NCI-H1930 (cell line): ENCODE measurements around the gene GAB2.

Experiments
- DNase-seq, 2 experiments: peaks; one replicate each; lab custom pipeline; 2025; lab: John Stamatoyannopoulos, UW

Gene GAB2

DNA sequence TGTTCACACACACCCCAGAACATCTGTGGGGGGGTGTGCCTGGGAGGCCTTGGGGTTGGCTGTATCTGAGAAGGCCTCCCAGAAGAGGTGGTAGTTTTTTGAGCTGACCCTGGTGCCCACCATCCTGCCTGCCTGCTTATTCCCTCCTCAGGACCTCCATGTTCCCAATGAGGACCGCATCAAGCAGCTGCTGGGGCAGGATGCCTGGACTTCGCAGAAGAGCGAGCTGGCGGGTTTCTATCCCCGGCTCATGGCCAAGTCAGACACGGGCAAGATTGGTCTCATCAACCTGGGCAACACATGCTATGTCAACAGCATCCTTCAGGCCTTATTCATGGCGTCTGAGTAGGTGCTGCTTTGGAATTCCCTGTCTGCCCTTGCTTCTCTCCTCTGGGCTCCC, 211.9 kb downstream of the GAB2 start:
- no peak for DNase-seq

DNA sequence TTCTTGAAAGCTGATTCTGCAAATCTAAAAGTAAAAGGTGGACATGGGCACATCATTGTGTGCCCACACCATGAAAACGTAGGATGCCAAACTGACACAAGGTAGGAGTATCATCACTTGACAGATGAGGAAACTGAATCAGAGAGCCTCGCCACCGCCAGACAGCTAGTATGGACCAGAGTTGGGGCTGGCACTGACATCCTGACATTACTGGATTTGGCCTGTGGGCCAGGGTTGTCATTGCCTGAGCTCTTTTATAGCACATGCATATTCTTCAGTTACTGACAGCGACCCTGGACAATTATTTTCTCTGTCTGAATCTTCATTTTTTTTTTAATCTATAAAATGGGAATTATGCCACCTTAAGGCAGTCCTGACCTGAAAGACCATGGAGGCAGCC, 212.4 kb downstream of the GAB2 start:
- no peak for DNase-seq

DNA sequence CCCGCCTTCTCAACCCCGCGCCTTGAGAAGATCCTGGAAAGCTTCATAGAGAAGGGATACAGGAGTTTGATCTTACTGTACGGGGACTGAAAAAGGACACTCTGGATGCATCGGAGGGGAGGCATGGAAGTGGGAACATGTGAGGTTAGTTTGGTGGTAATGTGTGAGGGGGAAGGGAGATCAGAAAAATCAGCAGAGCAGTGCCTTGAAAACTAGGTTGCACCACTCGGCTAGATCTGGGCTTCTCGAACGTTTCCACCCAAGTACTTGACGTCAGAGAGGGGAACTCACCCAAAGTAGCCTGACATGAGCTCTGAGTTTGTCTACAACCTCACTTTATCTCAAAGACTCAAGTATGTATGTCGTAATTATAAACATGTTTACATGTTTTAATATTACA, 214.4 kb downstream of the GAB2 start:
- DNase-seq, result no peak

DNA sequence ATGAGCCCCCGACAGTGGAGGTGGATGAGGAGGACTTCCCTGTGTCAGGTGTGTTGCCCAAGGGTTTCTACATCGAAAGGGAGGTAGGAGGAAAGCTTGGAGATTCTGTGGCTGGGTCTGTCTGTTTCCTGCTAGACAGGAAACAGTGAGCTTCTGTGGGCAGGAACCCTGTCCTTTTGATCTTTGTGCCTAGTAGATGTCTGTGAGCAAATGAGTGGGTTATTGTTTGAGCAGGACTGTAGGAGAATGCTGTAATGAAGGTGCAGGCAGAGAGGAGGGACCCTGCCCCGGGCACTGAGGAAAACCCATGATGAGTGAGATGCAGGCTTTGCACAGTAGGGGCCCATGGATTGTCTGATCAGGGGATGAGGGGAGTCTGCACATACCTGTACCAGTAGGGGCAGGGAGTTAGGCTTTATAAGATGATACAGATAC, 214.9 kb downstream of the GAB2 start:
- no peak for DNase-seq

DNA sequence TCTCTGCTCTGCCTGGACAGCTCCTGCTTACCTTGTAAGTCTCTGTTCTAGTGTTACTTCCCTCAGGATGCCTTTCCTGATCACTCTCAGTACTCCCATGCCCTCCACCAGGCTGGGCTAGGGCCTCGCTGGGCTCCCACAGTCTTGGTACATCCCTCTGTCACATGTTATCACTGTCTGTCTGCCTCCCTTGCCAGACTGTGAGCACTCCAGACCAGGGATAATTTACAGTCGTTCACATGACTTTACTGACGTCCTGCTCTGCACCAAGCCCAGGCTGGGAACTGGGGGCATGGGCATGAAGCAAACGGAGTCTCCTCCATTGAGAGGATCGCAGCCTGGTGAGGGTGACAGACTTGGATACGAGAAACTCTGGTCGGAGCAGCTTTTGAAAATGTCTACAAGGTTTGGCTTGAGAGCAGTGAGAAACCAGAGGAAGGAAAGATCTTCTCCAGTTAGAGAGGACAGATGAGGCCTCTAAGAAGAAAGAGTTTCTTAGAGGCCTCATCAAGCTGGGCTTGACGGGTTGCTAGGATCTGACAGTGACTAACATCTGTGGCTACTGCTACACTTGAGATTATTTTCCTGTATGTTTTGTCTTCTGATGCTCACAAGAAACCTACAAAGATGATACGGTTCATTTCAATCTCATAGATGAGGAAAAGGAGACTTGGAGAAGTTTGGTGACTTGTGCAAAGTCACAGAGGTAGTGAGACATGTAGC, 216.4 kb downstream of the GAB2 start:
- DNase-seq, result no peak

DNA sequence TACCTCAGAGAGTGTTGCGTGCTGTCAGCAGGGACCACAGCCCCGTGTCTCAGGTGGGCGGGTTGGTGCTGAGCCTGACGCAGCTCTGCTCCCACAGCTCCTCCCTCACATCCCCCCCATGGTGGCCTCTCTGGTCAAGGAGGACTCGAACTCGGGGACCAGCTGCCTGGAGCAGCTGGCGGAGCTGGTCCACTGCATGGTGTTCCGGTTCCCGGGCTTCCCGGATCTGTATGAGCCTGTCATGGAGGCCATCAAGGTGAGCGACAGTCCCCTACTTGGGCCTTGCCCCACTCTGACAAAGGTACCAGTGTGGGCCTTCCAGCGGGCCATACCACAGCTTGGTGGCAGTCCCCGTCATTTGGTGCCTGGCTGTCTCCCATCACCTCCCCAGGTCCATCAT, 217.1 kb downstream of the GAB2 start:
- DNase-seq, result no peak

DNA sequence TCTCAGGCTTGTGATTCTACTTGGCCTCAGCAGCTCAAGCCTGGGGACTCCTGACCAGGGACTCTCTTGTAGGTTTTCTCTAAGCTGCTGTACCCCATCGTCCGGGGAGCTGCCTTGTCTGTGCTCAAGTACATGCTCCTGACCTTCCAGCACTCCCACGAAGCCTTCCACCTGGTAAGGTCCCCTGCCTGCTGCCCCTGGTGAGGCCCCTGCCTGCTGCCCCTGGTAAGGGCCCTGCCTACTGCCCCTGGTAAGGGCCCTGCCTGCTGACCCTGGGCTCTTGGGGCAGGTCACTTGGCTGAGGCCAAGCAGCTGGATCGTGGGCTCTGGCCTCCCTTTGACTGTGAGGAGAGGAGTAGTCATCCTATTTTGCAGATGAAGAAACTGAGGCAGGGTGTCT, 217.6 kb downstream of the GAB2 start:
- DNase-seq, result no peak

DNA sequence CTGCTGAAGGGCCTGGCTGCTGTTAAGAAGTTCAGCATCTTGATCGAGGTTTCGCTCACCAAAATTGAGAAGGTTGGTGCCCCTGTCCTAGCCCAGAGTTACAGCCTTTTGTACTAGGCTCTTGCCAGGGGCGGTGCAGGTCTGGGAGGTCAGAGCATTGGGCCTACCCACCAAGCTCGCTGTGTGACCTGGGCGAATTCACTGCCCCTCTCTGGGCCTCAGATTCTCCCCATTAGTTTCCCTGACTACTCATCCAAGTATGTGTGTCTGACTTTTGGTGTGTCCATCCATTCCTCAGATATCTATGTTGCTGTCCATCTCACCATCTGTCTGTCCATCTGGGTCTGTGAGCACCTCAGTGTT, 218.0 kb downstream of the GAB2 start:
- DNase-seq, result no peak

DNA sequence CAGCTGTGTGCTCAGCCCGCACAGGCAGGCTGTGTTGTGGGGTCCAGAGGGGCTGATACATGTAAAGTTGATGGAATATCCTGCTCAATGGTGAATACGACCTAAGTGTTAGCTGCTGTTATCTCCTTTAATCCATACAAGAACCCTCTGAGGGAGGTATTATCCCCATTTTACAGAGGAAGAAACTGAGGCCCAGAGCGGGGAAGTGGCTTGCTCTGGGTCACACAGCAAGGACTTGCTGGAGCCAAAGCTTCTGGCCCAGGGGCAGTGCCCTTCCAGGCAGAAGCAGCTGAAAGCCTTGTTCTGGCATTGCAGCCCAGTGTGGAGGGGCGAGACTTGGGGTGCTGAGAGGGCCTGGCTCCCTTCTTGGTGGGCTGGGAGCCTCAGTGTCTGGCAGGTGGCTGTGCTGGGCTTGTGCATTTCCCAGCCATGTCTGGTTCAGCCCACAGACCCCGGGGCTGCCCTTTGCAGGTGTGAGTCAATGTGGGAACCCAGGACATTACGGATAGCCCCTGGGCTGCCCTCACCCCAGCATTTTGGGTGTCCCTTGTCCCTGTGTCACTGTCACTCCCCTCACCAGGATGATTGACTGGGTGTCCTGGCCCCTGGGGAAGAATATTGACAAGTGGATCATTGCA, 218.5 kb downstream of the GAB2 start:
- no peak for DNase-seq

DNA sequence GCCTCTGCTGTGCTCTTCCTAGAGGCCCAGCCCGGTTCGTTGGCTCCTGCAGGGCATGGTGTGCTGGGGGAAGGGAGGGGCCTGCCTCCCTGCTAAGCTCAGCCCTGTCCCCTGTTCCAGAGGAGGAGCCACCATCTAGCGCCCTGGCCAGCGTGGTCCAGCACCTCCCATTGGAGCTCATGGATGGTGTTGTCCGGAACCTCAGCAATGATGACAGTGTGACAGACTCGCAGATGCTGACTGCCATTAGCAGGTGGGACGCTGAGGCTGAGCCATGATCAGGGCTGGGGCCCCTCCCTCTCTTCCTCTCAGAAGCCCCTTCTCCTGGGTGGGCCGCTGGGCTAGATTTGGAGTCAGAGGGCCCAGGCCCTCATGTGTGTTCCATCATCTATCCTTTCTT, 219.8 kb downstream of the GAB2 start:
- no peak for DNase-seq

DNA sequence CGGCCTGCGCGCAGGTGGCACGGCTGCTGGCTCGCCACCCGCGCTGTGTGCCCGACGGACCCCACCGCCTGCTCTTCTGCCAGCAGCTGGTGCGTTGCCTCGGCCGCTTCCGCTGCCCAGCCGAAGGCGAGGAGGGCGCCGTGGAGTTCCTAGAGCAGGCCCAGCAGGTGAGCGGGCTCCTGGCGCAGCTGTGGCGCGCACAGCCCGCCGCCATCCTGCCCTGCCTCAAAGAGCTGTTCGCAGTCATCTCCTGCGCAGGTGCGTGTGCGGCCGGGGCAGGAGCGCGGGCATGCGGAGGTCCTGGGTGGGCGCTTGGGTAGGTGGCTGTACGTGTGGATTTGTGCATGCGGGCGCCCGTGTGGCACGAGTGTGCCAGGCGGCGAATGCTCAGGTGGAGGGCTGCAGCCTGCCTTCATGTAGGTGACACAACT, 220.9 kb downstream of the GAB2 start:
- DNase-seq, result no peak

DNA sequence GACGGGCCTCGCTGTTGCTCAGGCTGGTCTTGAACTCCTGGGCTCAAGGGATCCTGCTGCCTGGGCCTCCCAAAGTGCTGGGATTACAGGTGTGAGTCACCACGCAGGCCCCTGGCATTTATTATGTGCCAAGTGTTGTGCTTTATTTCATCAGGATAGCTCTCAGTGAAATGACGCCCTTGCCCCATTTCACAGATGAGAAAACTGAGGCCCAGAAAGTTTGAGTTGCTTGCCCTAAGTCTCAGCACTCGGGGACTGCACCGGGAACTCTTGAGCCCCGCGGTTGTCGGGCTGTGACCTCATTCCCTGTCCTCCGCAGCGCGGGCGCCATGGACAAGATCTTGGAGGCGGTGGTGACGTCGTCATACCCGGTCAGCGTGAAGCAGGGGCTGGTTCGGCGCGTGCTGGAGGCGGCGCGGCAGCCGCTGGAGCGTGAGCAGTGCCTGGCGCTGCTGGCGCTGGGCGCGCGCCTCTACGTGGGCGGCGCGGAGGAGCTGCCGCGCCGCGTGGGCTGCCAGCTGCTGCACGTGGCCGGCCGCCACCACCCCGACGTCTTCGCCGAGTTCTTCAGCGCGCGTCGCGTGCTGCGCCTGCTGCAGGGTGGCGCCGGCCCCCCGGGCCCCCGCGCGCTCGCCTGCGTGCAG, 221.6 kb downstream of the GAB2 start:
- no peak for DNase-seq

DNA sequence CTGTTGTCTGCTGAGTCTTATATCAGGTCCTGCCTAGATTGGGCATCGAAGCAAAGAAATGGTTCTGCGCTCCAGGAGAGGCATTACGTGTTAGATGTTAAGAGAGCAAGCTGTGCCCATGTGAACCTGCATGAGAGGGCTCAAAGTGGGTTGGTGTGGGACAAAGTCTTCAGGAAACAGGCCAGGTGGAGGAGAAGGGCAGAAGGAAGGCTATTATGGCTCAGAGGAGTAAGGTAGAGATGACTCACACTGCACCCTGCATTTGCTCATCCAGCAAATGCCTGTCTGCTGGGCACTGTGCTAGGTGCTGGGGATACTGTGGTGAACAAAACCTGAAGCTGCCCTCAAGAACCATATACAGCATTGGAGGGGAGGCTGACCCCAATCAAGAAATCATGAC, 223.1 kb downstream of the GAB2 start:
- DNase-seq, result no peak

DNA sequence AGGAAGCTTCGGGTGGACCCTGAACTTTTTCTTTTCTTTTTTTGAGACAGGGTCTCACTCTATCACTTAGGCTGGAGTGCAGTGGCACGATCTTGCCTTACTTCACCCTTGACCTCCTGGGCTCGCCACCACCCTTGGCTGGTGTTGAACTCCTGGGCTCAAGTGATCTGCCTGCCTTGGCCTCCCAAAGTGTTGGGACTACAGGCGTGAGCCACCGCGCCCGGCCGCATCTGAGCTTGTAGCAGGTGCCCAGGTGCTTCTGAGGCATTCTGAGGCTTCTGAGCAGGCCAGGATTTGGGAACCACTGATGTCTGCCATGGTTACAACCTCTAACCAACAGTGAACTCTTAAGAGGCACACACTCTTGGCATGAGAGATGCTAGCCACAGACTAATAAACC, 223.8 kb downstream of the GAB2 start:
- no peak for DNase-seq

DNA sequence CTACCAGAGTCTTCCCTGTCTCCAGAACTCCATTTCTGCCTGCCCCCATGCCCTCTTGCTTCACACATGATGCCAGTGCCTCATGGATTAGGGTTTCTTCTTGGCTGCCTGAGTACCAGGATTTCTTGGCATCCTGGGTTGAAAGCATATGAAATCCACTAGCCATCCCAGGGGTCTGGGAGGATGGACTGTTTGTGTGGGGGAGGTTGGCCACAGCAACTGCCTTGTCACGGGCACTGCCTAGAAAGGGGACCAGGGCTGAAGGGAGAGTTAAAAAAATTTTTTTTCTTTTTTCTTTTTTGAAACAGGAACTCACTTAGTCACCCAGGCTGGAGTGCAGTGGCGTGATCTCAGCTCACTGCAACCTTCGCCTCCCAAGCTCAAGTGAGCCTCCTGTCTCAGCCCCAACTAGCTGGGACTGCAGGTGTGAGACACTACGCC, 224.7 kb downstream of the GAB2 start:
- no peak for DNase-seq

DNA sequence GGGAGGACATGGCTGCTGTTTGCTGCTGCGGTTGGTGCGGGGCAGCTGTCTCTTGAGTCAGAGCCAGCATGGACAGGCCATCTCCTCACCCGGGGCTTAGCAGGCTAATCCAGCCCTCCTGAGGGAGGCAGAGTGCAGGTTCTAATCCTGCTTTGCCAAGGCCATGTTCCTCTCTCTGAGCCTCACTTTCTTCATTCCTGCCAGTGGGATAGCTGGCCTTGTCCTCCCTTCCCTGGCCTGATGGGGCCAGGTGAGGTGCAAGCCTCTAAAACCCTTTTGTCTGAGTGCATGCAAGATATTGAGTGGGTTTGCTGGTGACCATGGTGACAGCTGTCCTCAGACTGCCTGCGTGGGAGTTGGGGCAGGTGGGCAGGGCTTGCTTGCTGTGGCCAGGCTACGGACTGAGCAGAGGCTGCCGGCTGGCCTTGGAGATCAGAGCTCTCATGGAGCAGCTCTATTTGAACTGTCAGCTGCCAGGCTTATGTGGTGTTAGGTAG, 225.3 kb downstream of the GAB2 start:
- no peak for DNase-seq

DNA sequence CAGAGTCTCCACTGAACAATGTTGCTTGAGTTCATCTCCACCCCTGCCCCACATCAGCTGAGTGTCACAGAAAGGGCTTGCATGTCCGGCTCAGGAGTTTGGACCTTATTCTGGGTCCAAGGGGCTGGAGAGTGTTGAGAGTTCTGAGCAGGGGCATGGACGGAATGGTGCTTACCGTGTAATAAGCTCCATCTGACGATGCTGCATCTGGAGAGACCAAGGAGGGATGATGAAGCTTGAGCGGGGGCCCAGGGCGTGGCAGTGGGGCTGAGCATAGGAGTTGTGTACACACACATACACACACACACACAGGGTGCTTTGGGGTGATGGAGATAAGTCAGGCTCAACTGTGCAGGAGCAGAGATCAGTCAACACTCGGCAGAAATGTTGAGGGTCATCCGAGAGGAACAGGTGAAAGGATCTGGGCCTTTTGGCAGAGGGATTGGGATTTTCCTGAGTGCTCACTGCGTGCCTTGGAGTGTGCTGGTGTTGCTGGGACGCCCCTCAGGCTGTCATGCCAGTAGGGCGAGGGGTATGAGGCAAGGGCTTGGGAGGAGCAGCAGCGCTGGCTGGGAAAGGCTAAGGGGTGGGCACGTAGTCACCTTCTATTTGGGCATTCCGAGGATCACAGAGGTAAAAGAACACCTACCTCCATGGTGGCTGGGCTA, 226.6 kb downstream of the GAB2 start:
- DNase-seq, result no peak

DNA sequence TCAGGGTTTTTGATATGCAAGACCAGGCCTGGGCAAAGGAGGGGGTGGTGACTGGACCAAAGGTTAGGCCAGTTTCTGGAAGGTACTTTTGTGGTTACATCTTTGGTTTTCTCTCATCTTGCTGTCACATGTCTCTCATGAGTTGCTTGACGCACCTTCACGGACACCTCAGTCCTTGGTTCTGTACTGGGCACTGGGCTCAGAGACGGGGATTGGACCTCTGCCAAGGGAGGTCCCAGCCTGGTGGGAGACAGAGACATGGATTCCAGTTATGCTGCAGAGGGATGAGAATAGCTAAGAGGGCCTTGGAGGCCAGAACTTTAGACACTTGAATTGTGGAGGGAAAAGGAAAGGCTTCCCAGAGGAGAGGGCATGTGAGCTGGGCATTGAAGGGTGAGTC, 227.2 kb downstream of the GAB2 start:
- DNase-seq, result no peak

DNA sequence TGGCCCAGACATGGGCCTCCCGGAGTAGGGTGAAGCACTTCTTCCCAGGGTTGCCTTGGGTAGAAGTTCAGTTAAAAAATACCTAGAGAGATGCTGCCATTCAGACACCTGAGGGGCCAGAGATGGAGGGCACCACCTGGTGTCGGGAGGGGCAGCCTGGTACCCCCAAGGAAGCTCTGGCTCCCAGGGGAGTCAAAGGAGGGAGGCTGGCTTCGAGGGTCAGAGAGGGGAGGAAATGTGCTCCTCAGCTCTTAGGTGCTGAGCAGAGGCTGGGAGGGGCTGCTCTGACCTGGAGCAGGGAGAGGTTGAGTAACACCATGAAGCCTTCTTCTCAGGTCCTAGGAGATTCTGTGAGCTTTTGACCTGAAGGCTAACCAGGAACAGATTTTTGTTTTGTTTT, 227.8 kb downstream of the GAB2 start:
- no peak for DNase-seq

DNA sequence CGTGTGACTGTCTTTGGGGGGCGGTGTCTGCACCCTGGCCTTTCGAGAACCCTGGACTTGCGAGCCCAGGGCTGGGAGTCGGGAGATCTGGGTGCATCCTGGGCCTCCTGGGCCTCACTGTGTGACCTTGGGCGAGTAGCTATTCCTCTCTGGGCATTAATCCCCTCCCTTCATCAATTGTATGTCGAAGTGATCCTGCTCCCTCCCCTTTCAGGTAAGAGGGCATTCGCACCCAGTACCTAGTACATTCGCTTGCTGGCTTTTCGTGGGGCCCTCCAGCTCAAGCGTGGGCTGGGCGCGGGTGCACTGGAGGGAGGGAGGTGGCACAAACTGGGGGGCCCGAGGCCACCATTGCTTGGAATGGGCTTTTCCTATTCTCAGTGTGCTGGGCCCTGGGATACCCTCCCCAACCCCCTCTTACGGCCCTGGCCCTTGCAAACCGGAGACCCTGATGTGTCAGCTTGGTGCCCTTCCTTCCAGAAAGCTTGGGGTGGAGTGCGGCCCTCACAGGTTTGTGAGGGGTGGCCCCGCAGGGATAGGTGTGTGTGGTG, 228.4 kb downstream of the GAB2 start:
- DNase-seq, result no peak

DNA sequence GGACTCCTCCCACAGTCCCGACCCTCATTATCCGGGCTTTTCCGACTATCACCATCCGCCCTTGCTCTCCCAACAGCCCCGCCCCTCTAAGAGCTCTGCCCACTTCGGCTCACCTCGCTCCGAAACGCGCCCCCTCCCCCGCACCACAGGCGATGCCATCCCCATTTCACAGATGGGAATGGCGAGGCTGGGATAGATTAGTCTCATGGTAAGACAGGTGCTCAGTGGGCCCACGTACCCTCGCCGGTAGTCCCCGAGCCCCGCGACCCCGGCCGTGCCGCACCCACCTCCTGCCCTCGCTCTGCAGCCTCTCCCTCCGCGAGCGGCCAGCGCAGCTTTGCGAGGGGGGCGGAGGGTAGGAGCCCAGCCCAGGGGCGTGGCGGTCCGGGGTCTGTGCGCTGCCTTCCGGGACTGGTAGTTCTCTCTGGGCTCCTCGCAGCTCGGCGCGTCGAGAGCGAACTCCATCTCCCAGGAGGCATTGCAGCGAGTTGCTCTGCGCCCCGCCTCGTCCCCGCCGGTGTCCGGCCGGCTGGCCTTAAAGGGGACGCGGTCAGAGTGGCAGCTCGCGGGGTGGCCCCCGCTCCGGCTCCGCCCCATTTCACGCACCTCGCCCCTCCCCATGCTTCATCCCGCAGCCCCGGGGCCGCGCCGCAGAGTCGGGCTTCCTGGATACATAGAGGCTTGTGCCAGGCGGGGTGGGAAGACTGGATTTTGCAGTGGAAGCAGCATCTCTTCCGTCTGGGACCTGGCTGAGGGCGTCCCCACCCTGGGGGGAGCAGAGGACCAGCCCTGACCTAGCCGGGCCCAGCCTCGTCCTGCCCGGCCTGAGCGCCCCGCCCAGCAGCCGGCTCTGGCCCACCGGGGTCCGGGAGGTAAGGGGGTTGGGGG, 229.1 kb downstream of the GAB2 start, which contains the start of the genes KCTD21 and USP35:
TSS of gene KCTD21 (minus strand) at position 341 of the 888 bp plus-strand sequence. CDS start 14,072 bp downstream, outside the sequence.
TSS of gene USP35 (plus strand) at position 634 of the 888 bp plus-strand sequence. CDS start 7,327 bp downstream, outside the sequence.
- peak; percentile 95 to 96 for DNase-seq
